ENCODE data around the gene KDELR3. TPM values are rescaled to one million over a fixed set of nuclear protein-coding genes. Genes with fewer than 3 reads are reported as not detected.
A peak's percentile ranks its signal among the peaks of the same experiment; 100 is the strongest.

Gene KDELR3
- total RNA-seq, 1 experiment from 2014 or later, result 7.3 TPM

GRCh38 chr22:38467438-38467903 is 425 bp upstream of the KDELR3 start:
- peak overlapping the region; percentile 69 to 80 for H3K4me3 Mint-ChIP-seq
- Histone ChIP-seq H3K4ac (ENCODE audit: low read depth, low read length) (no peak overlapping the region), H4K91ac (ENCODE audit: insufficient read length, low read depth, low read length) (no peak overlapping the region), H3K4me2 (ENCODE audit: insufficient read depth, insufficient read length, low read length) (peak overlapping the region; percentile 15), H4K20me1 (ENCODE audit: control insufficient read depth, insufficient read depth, insufficient read length) (peaks cover 3% of the 10 kb centered on the region), H3K4me1 (ENCODE audit: insufficient read depth, low read length) (no peaks in the 10 kb centered on the region), H2AK5ac (ENCODE audit: insufficient read length, low read length) (no peak overlapping the region), H3T11ph (ENCODE audit: low read length) (no peak overlapping the region), H2BK12ac (ENCODE audit: insufficient read length, low read depth, low read length) (no peak overlapping the region), H3K23ac (ENCODE audit: insufficient read length, low read depth, low read length) (no peak overlapping the region), H3K14ac (ENCODE audit: insufficient read depth, low read length) (no peak overlapping the region), H3K18ac (ENCODE audit: insufficient read length, low read depth, low read length) (no peak overlapping the region), H3K27ac (ENCODE audit: insufficient read length, low read depth, low read length) (no peak overlapping the region), H4K8ac (replicated peaks; ENCODE audit: insufficient read length, low read depth, low read length) (no peak overlapping the region), H2BK120ac (ENCODE audit: low read depth, low read length, poor library complexity, severe bottlenecking) (no peak overlapping the region), H2AFZ (ENCODE audit: low read length) (no peak overlapping the region), H2BK20ac (ENCODE audit: low read depth, low read length, poor library complexity, severe bottlenecking) (no peak overlapping the region), H2BK15ac (ENCODE audit: low read depth, low read length) (no peak overlapping the region), H3K79me2 (ENCODE audit: insufficient read depth, low read length) (no peaks in the 10 kb centered on the region), H2BK5ac (ENCODE audit: insufficient read length, low read length) (no peak overlapping the region), H3K23me2 (ENCODE audit: insufficient read length, low read depth, low read length, poor library complexity, severe bottlenecking) (peaks cover 9% of the 10 kb centered on the region), H3K9ac (ENCODE audit: extremely low read depth, insufficient read length, low read length) (no peak overlapping the region), H3K27me3 (ENCODE audit: insufficient read depth, low read length) (no peaks in the 10 kb centered on the region; the same call in 1 of the 2 replicates), H3K56ac (ENCODE audit: insufficient read length, low read depth, low read length) (no peak overlapping the region), H3K9me3 (ENCODE audit: control insufficient read depth, low read depth, low read length) (no peaks in the 10 kb centered on the region), H4K5ac (ENCODE audit: insufficient read length, low read depth, low read length) (no peak overlapping the region), H3K79me1 (ENCODE audit: insufficient read depth, low read depth, low read length, poor library complexity, severe bottlenecking) (no peaks in the 10 kb centered on the region)
- TF ChIP-seq CTCF (conservative IDR thresholded peaks at IDR 0.05), result no peak
- H3K36me3 Mint-ChIP-seq (ENCODE audit: insufficient read depth in 1 of 3, low read depth in 3 of 3), result no peaks in the 10 kb centered on the region
- WGBS (ENCODE audit: extremely low coverage, insufficient read length, low lambda C conversion rate), result no CpG with 5 or more reads among the region's 20 CpGs
- DNase-seq, result no peak
- H3K27ac Mint-ChIP-seq, result no peak overlapping the region
- H3K9me3 Mint-ChIP-seq, result no peaks in the 10 kb centered on the region
- peaks cover 22 to 37% of the 10 kb centered on the region in 2 experiments for H3K4me1 Mint-ChIP-seq
- peaks cover 60% of the 10 kb centered on the region for H3K27me3 Mint-ChIP-seq (ENCODE audit: low read depth)

All from H9 (cell line).